GM12878 (cell line): ENCODE measurements around the gene TSPEAR. TPM values are rescaled to one million over a fixed set of nuclear protein-coding genes. Genes with fewer than 3 reads are reported as not detected.

Experiments used
- ASH2L ChIP-seq: fragments of 300-600, 200-600 bp; sonication (generic); IDR thresholded peaks from 2 replicates; pipeline ENCODE4 v1.6.1; 2017; ENCODE audit warnings: low read depth, mild to moderate bottlenecking, borderline replicate concordance
- BRCA1 ChIP-seq: IDR thresholded peaks from 2 replicates; pipeline ENCODE4 v1.6.1; 2011; ENCODE audit warnings: low read depth, low read length, improper control_type of control experiment
- CHD1 ChIP-seq: IDR thresholded peaks from 2 replicates; pipeline ENCODE4 v1.6.1; 2012; ENCODE audit warnings: low read depth, low read length, improper control_type of control experiment
- KAT2A ChIP-seq: conservative IDR thresholded peaks from 2 replicates; pipeline ENCODE4 v1.6.1; 2011; ENCODE audit warnings: low read depth, low read length; ENCODE audit not compliant: control insufficient read depth
- RELB ChIP-seq: fragments of 450-650 bp; IDR thresholded peaks from 2 replicates; pipeline ENCODE4 v1.6.1; 2017; ENCODE audit warnings: low read depth, mild to moderate bottlenecking, moderate library complexity
- SREBF1 ChIP-seq: IDR thresholded peaks from 2 replicates; pipeline ENCODE4 v1.6.1; 2012; ENCODE audit warnings: mild to moderate bottlenecking, low read length
- YY1 ChIP-seq: IDR thresholded peaks from 2 replicates; pipeline ENCODE4 v1.6.1; 2011; ENCODE audit warnings: low read depth, mild to moderate bottlenecking, low read length
- ZBED1 ChIP-seq: IDR thresholded peaks from 2 replicates; pipeline ENCODE4 v1.6.1; 2016; ENCODE audit warnings: borderline replicate concordance
- ZBTB4 ChIP-seq: fragments of 450-650 bp; formaldehyde crosslinking; IDR thresholded peaks from 2 replicates; pipeline ENCODE4 v1.4.0; 2022; ENCODE audit warnings: mild to moderate bottlenecking, moderate library complexity
- ZNF592 ChIP-seq: fragments of 450-650 bp; IDR thresholded peaks from 2 replicates; pipeline ENCODE4 v1.6.1; 2017; ENCODE audit warnings: mild to moderate bottlenecking, moderate library complexity
- polyA plus RNA-seq, 11 experiments: library from polyadenylated mRNA; depleted of rRNA in 4 of 11; unstranded in 6 of 11; stranded (reverse) in 5 of 11; fragments of >200 nt; fragmentation: Nextera tagmentation in 4 of 11; fragmentation: Illumina TruSeq in 1 of 11; extraction: Ambion mirVana in 4 of 11; extraction: Trizol in 1 of 11; gene quantifications; 1 replicate in 1 of 11; 2 replicates in 10 of 11; pipeline versions ENCODE4 v1.2.1 to v1.2.3, GENCODE V29; 2011 to 2016; ENCODE audit warnings: inconsistent platforms in 2 of 11, missing spikeins in 2 of 11, low read depth in 1 of 11
- total RNA-seq, 4 experiments: library from RNA; depleted of rRNA in 3 of 4; stranded (reverse); fragments of >200 nt in 3 of 4; fragmentation: Illumina TruSeq in 1 of 4; extraction: Trizol in 1 of 4; gene quantifications; 2 replicates each; pipeline versions ENCODE4 v1.2.1 to v1.2.3, GENCODE V29; 2013 to 2021

TSPEAR gene
- total and polyA plus RNA-seq, 10 of the 15 experiments (the other 5 are each of a cell fraction or from before 2014, with no cell fraction given), result not detected

- TF ChIP-seq ZNF592, result no peak
- TF ChIP-seq ASH2L, result no peak
- no peak for TF ChIP-seq BRCA1
- no peak for TF ChIP-seq CHD1
- no peak for TF ChIP-seq KAT2A
- TF ChIP-seq SREBF1, result no peak
- TF ChIP-seq ZBTB4, result no peak
- no peak for TF ChIP-seq RELB
- TF ChIP-seq ZBED1, result no peak
- TF ChIP-seq YY1, result no peak
- TF ChIP-seq, all 136 proteins: peak for 0
Observed at GRCh38 chr21:44649521-44650100, 61.8 kb downstream of the TSPEAR start (continued).
